Heart right ventricle (tissue), 16 donors: ENCODE results near the gene SRSF4. TPM values are rescaled to one million over a fixed set of nuclear protein-coding genes. Genes with fewer than 3 reads are reported as not detected.

ENCODE experiments used
- ATAC-seq, 8 donors: fragments of 200-7000 bp; cut with Tn5 transposase; one replicate each; pipeline ENCODE4 v1.9.1; 2020; ENCODE audit warnings: mild to moderate bottlenecking in 8 of 8, moderate library complexity in 8 of 8, moderate number of reproducible peaks in 1 of 8
- DNase-seq, 2 donors: peaks; one replicate each; pipeline ENCODE4 v3.0.0-alpha.2; 2020
- H3K27ac ChIP-seq, 10 donors: fragments of 200-600 bp; sonication (generic) in 2 of 10; one replicate each; pipeline versions ENCODE4 v1.5.0 to v1.8.0; 2020 to 2022; ENCODE audit warnings: mild to moderate bottlenecking in 3 of 10
- H3K27me3 ChIP-seq, 7 donors: fragments of 200-600 bp; one replicate each; pipeline ENCODE4 v1.8.0; 2021 to 2022; ENCODE audit warnings: mild to moderate bottlenecking in 2 of 7
- H3K36me3 ChIP-seq, 9 donors: fragments of 200-600 bp; sonication (generic) in 1 of 9; one replicate each; pipeline versions ENCODE4 v1.5.0 to v1.8.0; 2020 to 2022; ENCODE audit warnings: mild to moderate bottlenecking in 2 of 9
- H3K4me1 ChIP-seq, 9 donors: fragments of 200-600 bp; sonication (generic) in 1 of 9; one replicate each; pipeline versions ENCODE4 v1.5.0 to v1.8.0; 2020 to 2022; ENCODE audit warnings: mild to moderate bottlenecking in 4 of 9
- H3K4me3 ChIP-seq, 10 donors: fragments of 200-600 bp; sonication (generic) in 2 of 10; one replicate each; pipeline versions ENCODE4 v1.5.0 to v1.8.0; 2020 to 2022; ENCODE audit warnings: mild to moderate bottlenecking in 7 of 10, moderate library complexity in 2 of 10
- H3K9me3 ChIP-seq, 11 donors: fragments of 200-600 bp in 10 of 11; sonication (generic) in 2 of 11; one replicate each; pipeline versions ENCODE4 v1.5.0 to v1.8.0; 2013 to 2022; ENCODE audit warnings: mild to moderate bottlenecking in 2 of 11, control low read depth in 1 of 11, moderate library complexity in 1 of 11
- CTCF ChIP-seq, 9 donors: fragments of 200-600 bp; sonication (generic) in 2 of 9; IDR thresholded peaks; one replicate each; pipeline versions ENCODE4 v1.5.0 to v1.8.0; 2021 to 2022; ENCODE audit warnings: antibody characterized with exemption in 9 of 9, mild to moderate bottlenecking in 5 of 9, moderate library complexity in 1 of 9
- WGBS, 2 donors: extraction: QIAGEN DNeasy Blood & Tissue Kit; methylation state at CpG; one replicate each; pipeline ENCODE4 v1.1.7; 2013; ENCODE audit warnings: inconsistent platforms in 1 of 2; 5-methylcytosine and 5-hydroxymethylcytosine counted together
- intact Hi-C, 10 donors: fragments of 100-400 bp; cut with DNase I; formaldehyde crosslinking; loops; one replicate each; pipeline versions ENCODE4 v1.11.1 to v1.14.2; 2022
- polyA plus RNA-seq, 2 donors: library from polyadenylated mRNA; stranded (reverse); fragments of 200-250 nt; gene quantifications; one replicate each; pipeline ENCODE4 v1.2.3, GENCODE V29; 2013
- total RNA-seq, 10 donors: library from RNA; stranded (reverse); fragmentation: NEBNext Ultra II Directional in 3 of 10; extraction: Animal tissue kit (Norgen Biotek cat#: 25700) in 3 of 10; gene quantifications; one replicate each; pipeline versions ENCODE4 v1.2.1 to v1.2.4, GENCODE V29; 2021 to 2023
- donor health status: Arrhythmogenic right ventricular cardiomyopathy.
- donor health status: ischemic (EF 13 %, LVEDD 7.1; RV severe dilation, severe dysfunction).
- donor health status: healthy with polysubstance abuse.
- donor health status: DM: no; HTN: yes; CAD: no.
- donor health status: DM: no; HTN: no; CAD: no.
- donor health status: ischemic (EF 25% LVEDD 6.9; RV normal size, moderate dysfunction).
- donor health status: ischemic (EF 25% LVEDD 5.7; RV mildly dilated, moderate dysfunction).
- donor health status: healthy.
- donor health status: DM: yes; HTN: yes; CAD: no.
- donor health status: Ischemic cardiomyopathy.
- donor health status: ischemic (EF 35%, LVEDD 5.7; RV mildly dilated, moderate dysfunction).
- donor health status: nonischemic (EF 11% LVEDD 7.7; RV severe dilation, severe dysfunction).
- donor health status: DM: yes; HTN: yes; CAD: no.
- donor health status: PGD.
- donor health status: ischemic (EF 29% LVEDD 5.4; RV normal size, mild dysfunction).
- donor health status: nonischemic (EF 23%, LVEDD 6.1; RV moderate dilation, normal function).

SRSF4 gene
- total and polyA plus RNA-seq, 12 donors = 40.8 to 67.8 (median 49.0) TPM

DNA sequence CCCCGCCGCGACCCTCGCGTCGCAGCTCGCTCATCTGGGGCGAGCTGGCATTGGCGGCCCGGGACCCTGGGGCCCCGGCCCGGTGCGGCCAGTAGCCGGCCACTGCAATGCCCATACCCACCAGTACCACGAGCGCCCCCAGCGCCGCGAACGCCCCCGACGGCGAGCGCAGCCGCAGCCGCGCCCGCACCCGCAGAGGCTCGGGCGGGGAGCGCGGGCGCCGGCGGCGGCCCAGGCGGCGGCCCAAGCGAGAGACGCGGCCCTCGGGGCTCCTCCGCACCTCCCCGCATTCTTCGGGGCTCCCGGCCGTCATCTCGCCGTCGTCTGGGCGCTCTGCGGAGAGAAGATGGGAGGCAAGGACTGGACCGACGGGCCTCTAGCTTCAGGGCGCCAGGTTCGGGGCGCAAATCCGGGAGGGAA is 60.2 kb downstream of the SRSF4 start:
- Histone ChIP-seq H3K4me1 (peaks cover 8 to 36% (median 28%) of the 10 kb centered on the region in 9 donors), H3K27ac (peak overlapping the region in 9 of 10 donors; percentile 81 to 97 (median 91)), H3K9me3 (no peaks in the 10 kb centered on the region), H3K27me3 (peaks cover 0 to 63% (median 18%) of the 10 kb centered on the region in 7 donors), H3K36me3 (peaks cover 0 to 27% (median 0%) of the 10 kb centered on the region in 9 donors), H3K4me3 (peak overlapping the region; percentile 59 to 99 (median 70))
- 6 to 7% methylated on average over 28 to 59 of the region's 59 CpGs for WGBS, 2 donors
- intact Hi-C loops = loop anchor here in 5 of 10 donors (5.0 to 10.0 kb wide), 3 partner anchors 53 to 239 kb away; partner anchors contain the start of gene SRSF4 (in 4 of the 5)
- TF ChIP-seq CTCF (IDR thresholded peaks at IDR 0.05) = peak in 2 of 9 donors; percentile 3 to 5
- ATAC-seq = no peak
- DNase-seq = no peak

DNA sequence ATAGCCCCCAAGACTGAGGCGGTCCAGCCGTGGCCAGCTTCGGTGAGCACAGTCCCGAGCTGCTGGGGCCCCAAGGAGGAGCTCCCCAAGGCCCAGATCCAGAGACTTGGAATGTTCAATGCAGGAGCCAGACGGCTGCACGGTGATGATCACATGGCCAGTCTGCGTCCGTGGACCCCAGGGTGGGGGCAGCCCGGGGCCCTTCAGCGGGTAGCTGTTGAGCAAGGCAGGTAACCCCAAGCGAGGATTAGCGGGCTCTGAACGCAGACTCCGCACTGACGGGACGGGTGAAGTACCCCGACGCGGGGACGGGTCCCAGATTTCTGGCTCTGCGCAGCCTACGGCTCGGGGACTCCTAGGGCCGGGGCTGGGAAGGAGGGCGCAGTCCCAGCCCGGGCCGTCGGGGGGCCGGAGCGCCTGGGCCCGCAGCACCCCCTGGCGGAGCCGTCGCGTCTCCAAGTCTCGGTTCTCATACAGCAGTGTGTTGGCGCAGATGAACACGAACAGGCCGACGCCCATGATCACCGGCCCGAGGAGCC is 60.7 kb downstream of the SRSF4 start:
- H3K9me3 ChIP-seq = no peaks in the 10 kb centered on the region
- peak overlapping the region in 1 of 10 donors; percentile 96 for H3K27ac ChIP-seq
- peak in 1 of 2 donors; percentile 42 for DNase-seq
- peak in 8 of 9 donors; percentile 29 to 67 (median 42) for TF ChIP-seq CTCF (IDR thresholded peaks at IDR 0.05)
- peak overlapping the region in 5 of 10 donors; percentile 9 to 99 (median 71) for H3K4me3 ChIP-seq
- H3K36me3 ChIP-seq = peaks cover 0 to 32% (median 0%) of the 10 kb centered on the region in 9 donors
- no peak for ATAC-seq
- peaks cover 8 to 36% (median 28%) of the 10 kb centered on the region in 9 donors for H3K4me1 ChIP-seq
- 44 to 47% methylated on average over 39 to 42 of the region's 42 CpGs for WGBS, 2 donors
- intact Hi-C loops = loop anchor here in 5 of 10 donors (5.0 to 10.0 kb wide), 3 partner anchors 54 to 239 kb away; partner anchors contain the start of gene SRSF4 (in 4 of the 5)
- H3K27me3 ChIP-seq = peaks cover 0 to 60% (median 18%) of the 10 kb centered on the region in 7 donors

DNA sequence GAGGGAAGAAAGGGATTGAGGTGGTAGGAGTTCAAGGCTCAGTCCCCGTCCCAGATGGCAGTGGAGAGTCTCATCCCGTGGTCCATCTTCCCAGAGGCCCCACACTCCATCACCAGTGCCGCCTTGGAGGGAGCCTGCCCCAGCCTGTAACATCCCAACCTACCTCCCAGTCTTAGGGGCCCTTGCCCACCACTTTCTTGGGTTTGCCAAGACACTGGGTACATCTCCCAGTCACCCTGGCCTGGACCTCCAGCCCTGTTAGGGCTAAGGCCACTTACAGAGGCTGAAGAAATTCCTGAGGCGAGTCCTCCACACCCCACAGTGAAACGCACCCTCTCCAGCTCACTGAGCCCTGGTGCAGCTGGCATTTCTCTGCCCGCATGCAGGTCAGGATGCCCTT is 61.3 kb downstream of the SRSF4 start:
- TF ChIP-seq CTCF (IDR thresholded peaks at IDR 0.05) = no peak
- peaks cover 0 to 53% (median 18%) of the 10 kb centered on the region in 7 donors for H3K27me3 ChIP-seq
- ATAC-seq (no peak), DNase-seq (no peak)
- H3K4me3 ChIP-seq = no peak overlapping the region
- H3K9me3 ChIP-seq = no peaks in the 10 kb centered on the region
- intact Hi-C loops = loop anchor here in 5 of 10 donors (5.0 to 10.0 kb wide), 3 partner anchors 54 to 238 kb away; partner anchors contain the start of gene SRSF4 (in 4 of the 5)
- peaks cover 0 to 38% (median 0%) of the 10 kb centered on the region in 9 donors for H3K36me3 ChIP-seq
- H3K27ac ChIP-seq = no peak overlapping the region
- WGBS, 2 donors = 96 to 99% methylated on average over 6 of the region's 6 CpGs
- H3K4me1 ChIP-seq = peaks cover 8 to 30% (median 25%) of the 10 kb centered on the region in 9 donors

- peaks cover 0 to 43% (median 18%) of the 10 kb centered on the region in 7 donors for H3K27me3 ChIP-seq
- H3K36me3 ChIP-seq = peaks cover 0 to 41% (median 0%) of the 10 kb centered on the region in 9 donors
- WGBS, 2 donors = 86 to 92% methylated on average over 12 of the region's 12 CpGs
- intact Hi-C loops = no loop called here
- TF ChIP-seq CTCF (IDR thresholded peaks at IDR 0.05) = no peak
- H3K9me3 ChIP-seq = no peaks in the 10 kb centered on the region
- peaks cover 7 to 25% (median 19%) of the 10 kb centered on the region in 9 donors for H3K4me1 ChIP-seq
- ATAC-seq = no peak
- H3K4me3 ChIP-seq = no peak overlapping the region
- no peak for DNase-seq
- H3K27ac ChIP-seq = no peak overlapping the region
Observed at GRCh38 chr1:29119121-29119929, 62.4 kb downstream of the SRSF4 start.
